GM12874 (cell line): Measurements from ENCODE around the gene LPIN1.

Experiments used
- CTCF ChIP-seq: IDR thresholded peaks from 2 replicates; pipeline ENCODE4 v1.5.1; 2011; ENCODE audit warnings: low read depth, mild to moderate bottlenecking, control low read depth, low read length, moderate library complexity; ENCODE audit not compliant: insufficient read depth

LPIN1 gene

GRCh38 chr2:11762799-11763461, 16.5 kb downstream of the LPIN1 start:
- no peak for TF ChIP-seq CTCF

- no peak for TF ChIP-seq CTCF
These were observed 17.9 kb downstream of the LPIN1 start for GRCh38 chr2:11764359-11764758.

- no peak for TF ChIP-seq CTCF
These were observed 18.5 kb downstream of the LPIN1 start for GRCh38 chr2:11764920-11765319.

GRCh38 chr2:11765501-11765900, 19.1 kb downstream of the LPIN1 start:
- TF ChIP-seq CTCF: no peak

GRCh38 chr2:11766016-11766415, 19.6 kb downstream of the LPIN1 start:
- TF ChIP-seq CTCF: no peak

GRCh38 chr2:11767779-11768178, 21.3 kb downstream of the LPIN1 start:
- no peak for TF ChIP-seq CTCF

- TF ChIP-seq CTCF: no peak
These were observed 22.5 kb downstream of the LPIN1 start for GRCh38 chr2:11768946-11769345.

- no peak for TF ChIP-seq CTCF
These were observed 23.1 kb downstream of the LPIN1 start for GRCh38 chr2:11769516-11769915.
